ENCODE results near the gene LRRC1. TPM values are rescaled to one million over a fixed set of nuclear protein-coding genes. Genes with fewer than 3 reads are reported as not detected.

Gene LRRC1
- polyA plus RNA-seq, 1 donor (not counting 4 experiments of a cell fraction or from before 2014, with no cell fraction given), result 19.7 TPM

GRCh38 chr6:53944543-53944942 lies 149.7 kb downstream of the LRRC1 start:
- FAIRE-seq (no peak), DNase-seq (ENCODE audit: low read depth, low spot score) (no peak)
- H3K9me1 ChIP-seq (ENCODE audit: control insufficient read depth, extremely low read depth, insufficient read depth, low read length), result no peaks in the 10 kb centered on the region
- H3K9ac ChIP-seq (ENCODE audit: control insufficient read depth, extremely low read depth, insufficient read depth, low read length), result no peak overlapping the region
- H3K27ac ChIP-seq (ENCODE audit: control insufficient read depth, insufficient read depth, low read length), result no peak overlapping the region
- no peak overlapping the region for H3K4me3 ChIP-seq (ENCODE audit: control insufficient read depth in 2 of 3, extremely low read depth in 1 of 3, insufficient read depth in 2 of 3, low read depth in 1 of 3, low read length in 3 of 3)
- dilution Hi-C loops (cut with MboI; ENCODE audit: extremely low pct_ligation_motif_present, low sequenced_read_pairs), result no loop called here
- no peak overlapping the region for H2AFZ ChIP-seq (ENCODE audit: control insufficient read depth, low read length)
- no peaks in the 10 kb centered on the region for H3K36me3 ChIP-seq (ENCODE audit: control insufficient read depth in 2 of 2, extremely low read depth in 1 of 2, insufficient read depth in 2 of 2, low read length in 2 of 2)
- no peaks in the 10 kb centered on the region for H3K4me1 ChIP-seq (ENCODE audit: control insufficient read depth, extremely low read depth, insufficient read depth, low read length)
- H3K4me2 ChIP-seq (ENCODE audit: control insufficient read depth, extremely low read depth, insufficient read depth, low read depth, low read length), result no peak overlapping the region
- no peaks in the 10 kb centered on the region for H3K79me2 ChIP-seq (ENCODE audit: control insufficient read depth, insufficient read depth, low read length)
- no peaks in the 10 kb centered on the region for H3K9me3 ChIP-seq (ENCODE audit: control insufficient read depth, low read depth, low read length)
- no peaks in the 10 kb centered on the region for H4K20me1 ChIP-seq (ENCODE audit: control insufficient read depth, extremely low read depth, insufficient read depth, low read length)
- TF ChIP-seq EZH2 (IDR thresholded peaks at IDR 0.05; ENCODE audit: low read length) (no peak), CTCF (optimal IDR thresholded peaks at IDR 0.05 in 1 of 3, IDR thresholded peaks at IDR 0.05 in 1 of 3, conservative IDR thresholded peaks at IDR 0.05 in 1 of 3; ENCODE audit: extremely low read depth in 1 of 3, insufficient read depth in 2 of 3, low read length in 3 of 3) (no peak)
- H3K27me3 ChIP-seq (ENCODE audit: control insufficient read depth, extremely low read depth, insufficient read depth, low read length), result no peaks in the 10 kb centered on the region

- no peak overlapping the region for H3K4me3 ChIP-seq (ENCODE audit: control insufficient read depth in 2 of 3, extremely low read depth in 1 of 3, insufficient read depth in 2 of 3, low read depth in 1 of 3, low read length in 3 of 3)
- no peak overlapping the region for H3K27ac ChIP-seq (ENCODE audit: control insufficient read depth, insufficient read depth, low read length)
- H3K27me3 ChIP-seq (ENCODE audit: control insufficient read depth, extremely low read depth, insufficient read depth, low read length), result no peaks in the 10 kb centered on the region
- no peaks in the 10 kb centered on the region for H4K20me1 ChIP-seq (ENCODE audit: control insufficient read depth, extremely low read depth, insufficient read depth, low read length)
- TF ChIP-seq EZH2 (IDR thresholded peaks at IDR 0.05; ENCODE audit: low read length) (no peak), CTCF (optimal IDR thresholded peaks at IDR 0.05 in 1 of 3, IDR thresholded peaks at IDR 0.05 in 1 of 3, conservative IDR thresholded peaks at IDR 0.05 in 1 of 3; ENCODE audit: extremely low read depth in 1 of 3, insufficient read depth in 2 of 3, low read length in 3 of 3) (no peak)
- dilution Hi-C loops (cut with MboI; ENCODE audit: extremely low pct_ligation_motif_present, low sequenced_read_pairs), result no loop called here
- H3K4me2 ChIP-seq (ENCODE audit: control insufficient read depth, extremely low read depth, insufficient read depth, low read depth, low read length), result no peak overlapping the region
- H2AFZ ChIP-seq (ENCODE audit: control insufficient read depth, low read length), result no peak overlapping the region
- no peaks in the 10 kb centered on the region for H3K79me2 ChIP-seq (ENCODE audit: control insufficient read depth, insufficient read depth, low read length)
- no peaks in the 10 kb centered on the region for H3K36me3 ChIP-seq (ENCODE audit: control insufficient read depth in 2 of 2, extremely low read depth in 1 of 2, insufficient read depth in 2 of 2, low read length in 2 of 2)
- no peak overlapping the region for H3K9ac ChIP-seq (ENCODE audit: control insufficient read depth, extremely low read depth, insufficient read depth, low read length)
- H3K4me1 ChIP-seq (ENCODE audit: control insufficient read depth, extremely low read depth, insufficient read depth, low read length), result no peaks in the 10 kb centered on the region
- FAIRE-seq (no peak), DNase-seq (ENCODE audit: low read depth, low spot score) (no peak)
- no peaks in the 10 kb centered on the region for H3K9me1 ChIP-seq (ENCODE audit: control insufficient read depth, extremely low read depth, insufficient read depth, low read length)
- no peaks in the 10 kb centered on the region for H3K9me3 ChIP-seq (ENCODE audit: control insufficient read depth, low read depth, low read length)
These were observed 151.1 kb downstream of the LRRC1 start for GRCh38 chr6:53945765-53946407.

Measured in keratinocyte (primary cell).